ENCODE measurements around the gene ATP8A1.

ATP8A1 gene

GRCh38 chr4:42649870-42650269, 7.0 kb downstream of the ATP8A1 start:
- no peak for DNase-seq (ENCODE audit: low read depth in 2 of 2)

GRCh38 chr4:42646999-42647541, 9.8 kb downstream of the ATP8A1 start:
- no peak for DNase-seq (ENCODE audit: low read depth in 2 of 2)

- no peak for DNase-seq (ENCODE audit: low read depth in 2 of 2)
Observed at GRCh38 chr4:42646013-42646784, 10.7 kb downstream of the ATP8A1 start.

- DNase-seq (ENCODE audit: low read depth in 2 of 2): no peak
Observed at GRCh38 chr4:42644897-42645296, 12.0 kb downstream of the ATP8A1 start.

GRCh38 chr4:42643685-42644084, 13.2 kb downstream of the ATP8A1 start:
- DNase-seq (ENCODE audit: low read depth in 2 of 2): no peak

- DNase-seq (ENCODE audit: low read depth in 2 of 2): no peak
Observed at GRCh38 chr4:42642845-42643615, 13.9 kb downstream of the ATP8A1 start.

- no peak for DNase-seq (ENCODE audit: low read depth in 2 of 2)
Observed at GRCh38 chr4:42642101-42642797, 14.7 kb downstream of the ATP8A1 start.

GRCh38 chr4:42641656-42642055, 15.2 kb downstream of the ATP8A1 start:
- no peak for DNase-seq (ENCODE audit: low read depth in 2 of 2)

GRCh38 chr4:42641161-42641560, 15.7 kb downstream of the ATP8A1 start:
- no peak for DNase-seq (ENCODE audit: low read depth in 2 of 2)

GRCh38 chr4:42640613-42641012, 16.3 kb downstream of the ATP8A1 start:
- no peak for DNase-seq (ENCODE audit: low read depth in 2 of 2)

- no peak for DNase-seq (ENCODE audit: low read depth in 2 of 2)
Observed at GRCh38 chr4:42638993-42639392, 17.9 kb downstream of the ATP8A1 start.

GRCh38 chr4:42638321-42638720, 18.6 kb downstream of the ATP8A1 start:
- no peak for DNase-seq (ENCODE audit: low read depth in 2 of 2)

GRCh38 chr4:42637867-42638266, 19.0 kb downstream of the ATP8A1 start:
- no peak for DNase-seq (ENCODE audit: low read depth in 2 of 2)

GRCh38 chr4:42637104-42637503, 19.8 kb downstream of the ATP8A1 start:
- no peak for DNase-seq (ENCODE audit: low read depth in 2 of 2)

- DNase-seq (ENCODE audit: low read depth in 2 of 2): no peak
Observed at GRCh38 chr4:42636645-42636949, 20.3 kb downstream of the ATP8A1 start.

- no peak for DNase-seq (ENCODE audit: low read depth in 2 of 2)
Observed at GRCh38 chr4:42633605-42634388, 23.1 kb downstream of the ATP8A1 start.

GRCh38 chr4:42632653-42633382, 24.1 kb downstream of the ATP8A1 start:
- DNase-seq (ENCODE audit: low read depth in 2 of 2): no peak

- DNase-seq (ENCODE audit: low read depth in 2 of 2): no peak
Observed at GRCh38 chr4:42630908-42631307, 26.0 kb downstream of the ATP8A1 start.

- DNase-seq (ENCODE audit: low read depth in 2 of 2): no peak
Observed at GRCh38 chr4:42628740-42629139, 28.2 kb downstream of the ATP8A1 start.

- DNase-seq (ENCODE audit: low read depth in 2 of 2): peak; percentile 26 to 30
Observed at GRCh38 chr4:42627885-42628646, 28.8 kb downstream of the ATP8A1 start.

Data from stimulated activated CD4-positive, alpha-beta T cell treated with anti-CD3 and anti-CD28 coated beads, Interleukin-15, amount 100 ng/mL, for 48 hours (primary cell).